ENCODE results near the gene DMRT2. TPM values are rescaled to one million over a fixed set of nuclear protein-coding genes. Genes with fewer than 3 reads are reported as not detected.

DMRT2 gene
- total RNA-seq, 4 donors from 2014 or later, result 0.58 to 1.6 (median 0.62) TPM; not detected in 1

DNA sequence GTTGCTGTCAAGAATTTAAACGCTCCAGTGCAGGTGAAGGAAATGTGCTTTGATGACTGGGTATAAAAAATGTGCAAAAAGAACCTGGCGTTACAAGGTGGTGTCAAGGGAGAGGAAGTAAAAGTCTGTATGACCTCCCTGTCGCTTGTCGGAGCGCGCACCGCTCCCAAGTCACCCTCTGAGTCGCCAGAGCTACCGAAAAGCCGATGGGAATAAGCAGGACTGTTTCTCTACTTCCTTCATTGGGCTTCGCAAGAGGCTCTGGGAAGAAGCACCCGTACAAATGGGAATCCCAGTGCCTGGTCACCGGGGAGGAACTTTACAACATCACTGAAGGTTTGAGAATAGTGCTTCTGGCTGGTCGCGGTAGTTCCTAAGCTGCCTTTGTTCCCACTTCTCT lies 1.3 kb upstream of the DMRT2 start:
- TF ChIP-seq EP300 (IDR thresholded peaks at IDR 0.05), result no peak
- no peak for TF ChIP-seq POLR2AphosphoS5 (IDR thresholded peaks at IDR 0.05)
- TF ChIP-seq, protein P1, sequence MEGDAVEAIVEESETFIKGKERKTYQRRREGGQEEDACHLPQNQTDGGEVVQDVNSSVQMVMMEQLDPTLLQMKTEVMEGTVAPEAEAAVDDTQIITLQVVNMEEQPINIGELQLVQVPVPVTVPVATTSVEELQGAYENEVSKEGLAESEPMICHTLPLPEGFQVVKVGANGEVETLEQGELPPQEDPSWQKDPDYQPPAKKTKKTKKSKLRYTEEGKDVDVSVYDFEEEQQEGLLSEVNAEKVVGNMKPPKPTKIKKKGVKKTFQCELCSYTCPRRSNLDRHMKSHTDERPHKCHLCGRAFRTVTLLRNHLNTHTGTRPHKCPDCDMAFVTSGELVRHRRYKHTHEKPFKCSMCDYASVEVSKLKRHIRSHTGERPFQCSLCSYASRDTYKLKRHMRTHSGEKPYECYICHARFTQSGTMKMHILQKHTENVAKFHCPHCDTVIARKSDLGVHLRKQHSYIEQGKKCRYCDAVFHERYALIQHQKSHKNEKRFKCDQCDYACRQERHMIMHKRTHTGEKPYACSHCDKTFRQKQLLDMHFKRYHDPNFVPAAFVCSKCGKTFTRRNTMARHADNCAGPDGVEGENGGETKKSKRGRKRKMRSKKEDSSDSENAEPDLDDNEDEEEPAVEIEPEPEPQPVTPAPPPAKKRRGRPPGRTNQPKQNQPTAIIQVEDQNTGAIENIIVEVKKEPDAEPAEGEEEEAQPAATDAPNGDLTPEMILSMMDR (IDR thresholded peaks at IDR 0.05), result no peak
- TF ChIP-seq POLR2A (IDR thresholded peaks at IDR 0.05), result no peak

DNA sequence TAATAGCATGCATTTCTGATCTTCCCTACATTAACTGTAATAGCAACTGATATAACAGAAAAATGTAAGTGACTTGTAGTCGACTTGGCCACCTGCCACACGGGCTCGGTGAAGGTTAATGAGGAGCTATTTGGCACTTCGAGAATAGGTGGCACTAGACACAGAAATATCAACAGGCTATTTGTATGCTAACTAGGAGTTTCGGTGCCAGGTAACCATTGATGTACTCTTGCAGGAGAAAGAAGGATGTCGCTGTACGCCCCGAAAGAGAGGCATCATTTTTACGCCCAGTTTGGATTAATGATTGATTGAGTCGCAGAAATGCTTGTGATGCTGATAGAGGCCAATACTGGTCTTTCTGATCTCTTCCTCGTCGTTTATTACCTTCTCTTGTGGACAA lies 516 bp upstream of the DMRT2 start:
- 0 to 10% methylated on average over 1 to 12 of the region's 12 CpGs for WGBS, 2 donors (ENCODE audit: low coverage in 1 of 2)
- H3K27ac ChIP-seq, result no peak overlapping the region
- peak overlapping the region in 1 of 2 donors; percentile 31 for H3K4me3 ChIP-seq
- ATAC-seq, result no peak
- TF ChIP-seq, protein P1 (IDR thresholded peaks at IDR 0.05), result no peak
- TF ChIP-seq POLR2AphosphoS5 (IDR thresholded peaks at IDR 0.05) (no peak), EP300 (IDR thresholded peaks at IDR 0.05) (no peak), POLR2A (IDR thresholded peaks at IDR 0.05) (no peak)
- peaks cover 100% of the 10 kb centered on the region for H3K27me3 ChIP-seq
- H3K36me3 ChIP-seq, result no peaks in the 10 kb centered on the region
- H3K4me1 ChIP-seq, result peaks cover 0 to 85% (median 33%) of the 10 kb centered on the region in 3 donors
- H3K9me3 ChIP-seq, result no peaks in the 10 kb centered on the region

More for the DNA sequence above, 1.3 kb upstream of the DMRT2 start:
- Histone ChIP-seq H3K27ac (no peak overlapping the region), H3K4me3 (peak overlapping the region in 1 of 2 donors; percentile 41), H3K4me1 (peaks cover 0 to 88% (median 33%) of the 10 kb centered on the region in 3 donors), H3K36me3 (no peaks in the 10 kb centered on the region), H3K27me3 (peaks cover 100% of the 10 kb centered on the region), H3K9me3 (no peaks in the 10 kb centered on the region)
- 8 to 18% methylated on average over 14 to 15 of the region's 15 CpGs for WGBS, 2 donors (ENCODE audit: low coverage in 1 of 2)
- ATAC-seq, result no peak

DNA sequence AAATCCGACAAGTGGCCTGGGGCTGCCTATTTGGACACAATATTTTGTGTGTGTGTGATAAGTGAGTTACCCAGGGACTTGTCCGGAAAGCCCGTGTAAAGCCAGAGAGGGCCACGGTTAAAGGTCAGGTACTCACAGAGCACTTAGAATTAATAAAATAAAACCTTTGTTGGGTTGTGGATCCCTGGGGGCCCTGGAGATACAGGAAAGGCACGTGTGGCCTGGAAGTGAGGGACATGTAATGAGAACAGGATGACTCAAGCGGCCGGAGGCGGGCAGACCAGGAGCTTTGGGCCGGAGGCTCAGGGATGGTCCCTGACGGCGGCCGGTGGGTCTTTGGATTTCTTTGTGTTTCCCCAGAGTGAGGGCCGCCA lies 1.0 kb downstream of the DMRT2 start:
- ATAC-seq, result no peak
- no peaks in the 10 kb centered on the region for H3K36me3 ChIP-seq
- H3K4me1 ChIP-seq, result peaks cover 0 to 70% (median 29%) of the 10 kb centered on the region in 3 donors
- peak overlapping the region in 1 of 2 donors; percentile 47 for H3K4me3 ChIP-seq
- no peaks in the 10 kb centered on the region for H3K9me3 ChIP-seq
- no peak for TF ChIP-seq EP300 (IDR thresholded peaks at IDR 0.05)
- no peak for TF ChIP-seq POLR2A (IDR thresholded peaks at IDR 0.05)
- TF ChIP-seq, protein P1 (IDR thresholded peaks at IDR 0.05), result no peak
- no peak for TF ChIP-seq POLR2AphosphoS5 (IDR thresholded peaks at IDR 0.05)
- H3K27ac ChIP-seq, result peak overlapping the region in 1 of 4 donors; percentile 3
- WGBS, 2 donors (ENCODE audit: low coverage in 1 of 2), result 54 to 57% methylated on average over 7 to 11 of the region's 13 CpGs
- peaks cover 100% of the 10 kb centered on the region for H3K27me3 ChIP-seq

DNA sequence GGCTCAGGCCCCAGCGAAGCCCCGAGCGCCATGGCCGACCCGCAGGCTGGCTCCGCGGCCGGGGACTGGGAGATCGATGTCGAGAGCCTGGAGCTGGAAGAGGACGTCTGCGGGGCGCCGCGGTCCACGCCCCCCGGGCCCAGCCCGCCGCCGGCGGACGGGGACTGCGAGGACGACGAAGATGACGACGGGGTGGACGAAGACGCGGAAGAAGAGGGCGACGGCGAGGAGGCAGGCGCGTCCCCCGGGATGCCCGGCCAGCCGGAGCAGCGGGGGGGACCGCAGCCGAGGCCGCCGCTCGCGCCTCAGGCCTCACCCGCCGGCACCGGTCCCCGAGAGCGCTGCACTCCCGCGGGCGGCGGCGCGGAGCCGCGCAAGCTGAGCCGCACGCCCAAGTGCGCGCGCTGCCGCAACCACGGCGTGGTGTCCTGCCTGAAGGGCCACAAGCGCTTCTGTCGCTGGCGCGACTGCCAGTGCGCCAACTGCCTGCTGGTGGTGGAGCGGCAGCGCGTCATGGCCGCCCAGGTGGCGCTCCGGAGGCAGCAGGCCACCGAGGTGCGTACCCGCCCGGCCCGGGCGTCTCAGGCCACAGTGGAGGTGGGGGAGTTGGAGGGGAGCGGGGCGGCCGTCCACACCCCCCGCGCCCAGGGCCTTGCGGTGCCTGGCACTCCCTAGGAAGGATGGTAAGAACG lies 1.6 kb downstream of the DMRT2 start:
- H3K4me3 ChIP-seq, result peak overlapping the region in 1 of 2 donors; percentile 47
- peaks cover 100% of the 10 kb centered on the region for H3K27me3 ChIP-seq
- H3K4me1 ChIP-seq, result peaks cover 0 to 64% (median 27%) of the 10 kb centered on the region in 3 donors
- peak overlapping the region in 1 of 4 donors; percentile 3 for H3K27ac ChIP-seq
- H3K36me3 ChIP-seq, result no peaks in the 10 kb centered on the region
- TF ChIP-seq POLR2AphosphoS5 (IDR thresholded peaks at IDR 0.05), result no peak
- TF ChIP-seq, protein P1 (IDR thresholded peaks at IDR 0.05), result peak in 2 of 4 experiments; percentile 3 to 24
- TF ChIP-seq POLR2A (IDR thresholded peaks at IDR 0.05), result no peak
- TF ChIP-seq EP300 (IDR thresholded peaks at IDR 0.05), result no peak
- WGBS, 2 donors (ENCODE audit: low coverage in 1 of 2), result 5% methylated on average over 5 of the region's 90 CpGs; no CpG with 5 or more reads in 1 of the 2 donors
- H3K9me3 ChIP-seq, result no peaks in the 10 kb centered on the region
- ATAC-seq, result no peak
